Breast epithelium (tissue), 3 donors: ENCODE data around the gene GPC6.

Experiments
- POLR2A ChIP-seq: fragments of 450-650 bp; IDR thresholded peaks from one replicate; pipeline ENCODE4 v1.6.1; 2016; ENCODE audit warnings: antibody characterized with exemption, mild to moderate bottlenecking, moderate library complexity
- POLR2AphosphoS5 ChIP-seq, 3 donors: sonication (generic); formaldehyde crosslinking; IDR thresholded peaks; one replicate each; pipeline ENCODE4 v1.6.1; 2017; ENCODE audit warnings: antibody characterized with exemption in 3 of 3

GRCh38 chr13:93425411-93425810 is 198.8 kb downstream of the GPC6 start:
- TF ChIP-seq POLR2AphosphoS5 (IDR thresholded peaks at IDR 0.05) (no peak), POLR2A (no peak)
